GM21528 (cell line): ENCODE measurements around the gene MAP3K9.

Experiments
- ATAC-seq: cut with Tn5 transposase; IDR thresholded peaks from one replicate; pipeline ENCODE4 v1.9.1; 2021; ENCODE audit warnings: mild to moderate bottlenecking, moderate library complexity; ENCODE audit not compliant: unreplicated experiment, low FRiP score

Gene MAP3K9

GRCh38 chr14:70821584-70822529 lies 12.5 kb upstream of the MAP3K9 start:
- no peak for ATAC-seq

GRCh38 chr14:70816525-70816924 lies 7.2 kb upstream of the MAP3K9 start:
- no peak for ATAC-seq

GRCh38 chr14:70814466-70814865 lies 5.2 kb upstream of the MAP3K9 start:
- no peak for ATAC-seq

- ATAC-seq, result no peak
Measured at GRCh38 chr14:70812124-70812818, 3.0 kb upstream of the MAP3K9 start.

GRCh38 chr14:70811578-70811977 lies 2.3 kb upstream of the MAP3K9 start:
- no peak for ATAC-seq

- no peak for ATAC-seq
Measured at GRCh38 chr14:70811050-70811449, 1.7 kb upstream of the MAP3K9 start.

- ATAC-seq, result no peak
Measured at GRCh38 chr14:70810621-70811020, 1.3 kb upstream of the MAP3K9 start.

- ATAC-seq, result peak; percentile 27
Measured at GRCh38 chr14:70808416-70809224, 693 bp downstream of the MAP3K9 start.

GRCh38 chr14:70807898-70808415 lies 1.4 kb downstream of the MAP3K9 start:
- ATAC-seq, result no peak

- ATAC-seq, result no peak
Measured at GRCh38 chr14:70804556-70805162, 4.7 kb downstream of the MAP3K9 start.

GRCh38 chr14:70803321-70804310 lies 5.7 kb downstream of the MAP3K9 start:
- peak; percentile 75 for ATAC-seq

GRCh38 chr14:70802379-70802778 lies 6.9 kb downstream of the MAP3K9 start:
- no peak for ATAC-seq

GRCh38 chr14:70801836-70802235 lies 7.5 kb downstream of the MAP3K9 start:
- no peak for ATAC-seq

GRCh38 chr14:70796551-70796950 lies 12.8 kb downstream of the MAP3K9 start:
- ATAC-seq, result no peak

- no peak for ATAC-seq
Measured at GRCh38 chr14:70794294-70794693, 15.0 kb downstream of the MAP3K9 start.

GRCh38 chr14:70793637-70794036 lies 15.7 kb downstream of the MAP3K9 start:
- ATAC-seq, result no peak

GRCh38 chr14:70792939-70793338 lies 16.4 kb downstream of the MAP3K9 start:
- no peak for ATAC-seq

- no peak for ATAC-seq
Measured at GRCh38 chr14:70791971-70792370, 17.3 kb downstream of the MAP3K9 start.

- no peak for ATAC-seq
Measured at GRCh38 chr14:70789961-70790360, 19.4 kb downstream of the MAP3K9 start.
